ENCODE measurements around the gene R3HDM4.

R3HDM4 gene

GRCh38 chr19:902093-902370 lies 11.0 kb downstream of the R3HDM4 start:
- TF ChIP-seq CTCF (IDR thresholded peaks at IDR 0.05; ENCODE audit: low read length, missing control alignments), result no peak
- no peak for DNase-seq (ENCODE audit: low read depth)
- no peak overlapping the region for H3K4me3 ChIP-seq (replicated peaks; ENCODE audit: low read depth, low read length)

GRCh38 chr19:901216-902092 lies 11.6 kb downstream of the R3HDM4 start:
- H3K4me3 ChIP-seq (replicated peaks; ENCODE audit: low read depth, low read length), result no peak overlapping the region
- TF ChIP-seq CTCF (IDR thresholded peaks at IDR 0.05; ENCODE audit: low read length, missing control alignments), result no peak
- DNase-seq (ENCODE audit: low read depth), result no peak

GRCh38 chr19:900302-901111 lies 12.5 kb downstream of the R3HDM4 start:
- no peak for TF ChIP-seq CTCF (IDR thresholded peaks at IDR 0.05; ENCODE audit: low read length, missing control alignments)
- no peak overlapping the region for H3K4me3 ChIP-seq (replicated peaks; ENCODE audit: low read depth, low read length)
- DNase-seq (ENCODE audit: low read depth), result no peak

DNA sequence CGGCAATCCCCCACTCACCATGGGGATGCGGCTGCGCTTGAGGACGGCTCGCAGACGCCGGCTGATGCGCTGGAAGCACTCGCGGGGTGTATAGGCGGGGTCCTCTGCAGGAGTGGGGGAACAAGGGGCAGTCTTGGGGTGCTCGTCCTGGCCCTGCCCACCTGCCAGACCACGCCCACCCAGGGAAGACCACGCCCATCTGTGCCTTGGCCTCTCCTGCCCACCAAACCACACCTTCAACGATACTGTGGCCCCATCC lies 13.0 kb downstream of the R3HDM4 start:
- H3K4me3 ChIP-seq (replicated peaks; ENCODE audit: low read depth, low read length), result no peak overlapping the region
- no peak for DNase-seq (ENCODE audit: low read depth)
- TF ChIP-seq CTCF (IDR thresholded peaks at IDR 0.05; ENCODE audit: low read length, missing control alignments), result no peak

GRCh38 chr19:899336-900042 lies 13.5 kb downstream of the R3HDM4 start:
- no peak overlapping the region for H3K4me3 ChIP-seq (replicated peaks; ENCODE audit: low read depth, low read length)
- TF ChIP-seq CTCF (IDR thresholded peaks at IDR 0.05; ENCODE audit: low read length, missing control alignments), result no peak

DNA sequence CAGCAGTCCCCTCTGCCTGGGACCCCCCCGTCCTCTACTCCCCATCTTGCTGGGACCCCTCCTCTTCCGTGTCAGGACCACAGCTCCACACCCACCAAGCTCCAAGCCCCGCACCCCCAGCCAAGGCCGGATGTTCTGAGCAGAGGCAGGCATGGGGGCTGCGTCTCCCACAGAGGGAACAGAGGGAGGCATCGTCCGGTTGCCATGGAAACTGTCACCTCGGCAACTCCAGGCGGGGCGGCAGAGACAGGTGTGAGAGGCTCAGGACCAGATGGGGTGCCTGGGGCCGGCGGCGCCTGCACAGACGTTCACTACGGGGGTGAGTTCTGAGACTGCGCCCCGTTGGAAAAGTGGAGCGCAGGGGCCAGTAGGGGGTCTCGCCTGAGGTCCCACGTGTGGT lies 14.4 kb downstream of the R3HDM4 start:
- TF ChIP-seq CTCF (IDR thresholded peaks at IDR 0.05; ENCODE audit: low read length, missing control alignments), result no peak
- no peak for DNase-seq (ENCODE audit: low read depth)
- H3K4me3 ChIP-seq (replicated peaks; ENCODE audit: low read depth, low read length), result no peak overlapping the region

More at GRCh38 chr19:899336-900042, 13.5 kb downstream of the R3HDM4 start:
- no peak for DNase-seq (ENCODE audit: low read depth)

Measured in fibroblast of pulmonary artery (primary cell).